ENCODE results near the gene ELFN2. TPM values are rescaled to one million over a fixed set of nuclear protein-coding genes. Genes with fewer than 3 reads are reported as not detected.
"Not testable (repeated sequence)": the region's sequence is repeated elsewhere in the genome, so short reads cannot be mapped to it uniquely, and the experiment has no call there.

The ELFN2 gene
- total and polyA plus RNA-seq, 9 donors: 0.01 to 0.05 (median 0.03) TPM; not detected in 5

DNA sequence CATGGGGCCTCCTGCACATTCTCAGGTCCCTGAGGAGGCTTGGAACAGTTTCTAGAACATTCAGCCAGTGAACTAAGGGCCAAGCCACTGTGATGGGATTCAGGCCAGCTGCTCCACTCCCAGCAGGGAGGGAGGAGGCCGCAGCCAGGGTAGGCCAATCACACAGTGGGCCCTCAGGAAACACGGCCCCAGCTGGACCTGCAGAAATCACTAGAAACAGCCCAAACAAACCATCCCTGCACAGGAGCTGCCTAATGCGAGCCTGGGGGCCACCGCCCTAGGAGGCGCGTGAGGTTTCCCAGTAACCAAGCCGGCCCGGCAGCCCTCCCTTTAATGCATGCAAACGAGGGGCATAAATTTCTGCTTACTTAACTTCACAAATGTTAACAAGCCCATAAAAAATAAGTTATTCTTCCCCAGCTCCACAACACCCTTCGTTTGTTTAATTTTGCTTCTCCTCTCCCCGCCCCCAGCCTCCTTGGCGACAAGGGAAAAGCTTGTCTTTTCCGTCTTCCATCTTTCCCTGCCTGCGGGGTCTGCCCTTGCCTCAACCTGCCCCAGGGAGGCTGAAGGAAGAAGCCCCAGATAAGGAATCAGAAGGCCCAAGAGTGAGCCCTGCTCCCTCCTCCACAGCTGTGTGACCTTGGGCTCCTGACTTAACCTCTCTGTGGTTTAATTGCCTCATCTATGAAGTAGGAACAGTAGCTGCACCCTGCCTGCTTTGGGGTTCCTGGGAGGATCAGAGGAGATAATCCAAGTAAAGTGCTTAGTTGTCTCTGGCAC, 25.7 kb downstream of the ELFN2 start:
- Histone ChIP-seq H3K27me3 (no peaks in the 10 kb centered on the region), H3K27ac (no peak overlapping the region)

DNA sequence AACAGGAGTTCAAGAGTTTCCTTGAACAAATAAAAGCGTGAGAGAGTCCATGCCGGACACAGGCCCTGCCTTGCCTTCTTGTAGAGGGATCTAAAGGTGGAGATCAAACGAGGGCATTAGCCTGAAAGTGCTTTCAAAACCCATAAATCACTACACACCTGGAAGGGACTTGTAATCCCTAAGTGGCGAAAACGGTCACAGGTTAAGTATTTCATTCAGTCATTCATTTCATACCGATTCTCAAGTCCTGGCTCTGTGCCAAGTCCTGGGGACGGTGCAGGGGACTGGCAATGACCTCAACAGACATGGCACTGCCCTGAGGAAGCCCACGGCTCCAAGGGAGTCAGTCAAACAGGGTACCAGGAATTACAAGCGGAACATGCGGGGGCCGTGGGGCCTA, 26.6 kb downstream of the ELFN2 start:
- no peak overlapping the region for H3K27ac ChIP-seq
- no peak for DNase-seq
- WGBS, 3 donors: 64 to 70% (median 66%) methylated on average over 11 of the region's 11 CpGs
- H3K9me3 ChIP-seq: no peaks in the 10 kb centered on the region
- TF ChIP-seq EP300 (IDR thresholded peaks at IDR 0.05): no peak
- TF ChIP-seq, protein P1, sequence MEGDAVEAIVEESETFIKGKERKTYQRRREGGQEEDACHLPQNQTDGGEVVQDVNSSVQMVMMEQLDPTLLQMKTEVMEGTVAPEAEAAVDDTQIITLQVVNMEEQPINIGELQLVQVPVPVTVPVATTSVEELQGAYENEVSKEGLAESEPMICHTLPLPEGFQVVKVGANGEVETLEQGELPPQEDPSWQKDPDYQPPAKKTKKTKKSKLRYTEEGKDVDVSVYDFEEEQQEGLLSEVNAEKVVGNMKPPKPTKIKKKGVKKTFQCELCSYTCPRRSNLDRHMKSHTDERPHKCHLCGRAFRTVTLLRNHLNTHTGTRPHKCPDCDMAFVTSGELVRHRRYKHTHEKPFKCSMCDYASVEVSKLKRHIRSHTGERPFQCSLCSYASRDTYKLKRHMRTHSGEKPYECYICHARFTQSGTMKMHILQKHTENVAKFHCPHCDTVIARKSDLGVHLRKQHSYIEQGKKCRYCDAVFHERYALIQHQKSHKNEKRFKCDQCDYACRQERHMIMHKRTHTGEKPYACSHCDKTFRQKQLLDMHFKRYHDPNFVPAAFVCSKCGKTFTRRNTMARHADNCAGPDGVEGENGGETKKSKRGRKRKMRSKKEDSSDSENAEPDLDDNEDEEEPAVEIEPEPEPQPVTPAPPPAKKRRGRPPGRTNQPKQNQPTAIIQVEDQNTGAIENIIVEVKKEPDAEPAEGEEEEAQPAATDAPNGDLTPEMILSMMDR (IDR thresholded peaks at IDR 0.05): no peak
- no peak for TF ChIP-seq POLR2A (IDR thresholded peaks at IDR 0.05)
- H3K4me3 ChIP-seq: no peak overlapping the region
- H3K4me1 ChIP-seq (ENCODE audit: insufficient read depth): no peaks in the 10 kb centered on the region
- intact Hi-C loops (cut with DNase I): no loop called here
- H3K36me3 ChIP-seq: no peaks in the 10 kb centered on the region
- no peaks in the 10 kb centered on the region for H3K27me3 ChIP-seq

More for the DNA sequence above, 25.7 kb downstream of the ELFN2 start:
- 20 to 35% (median 30%) methylated on average over 14 of the region's 14 CpGs for WGBS, 3 donors
- TF ChIP-seq EP300 (IDR thresholded peaks at IDR 0.05) (no peak), POLR2A (IDR thresholded peaks at IDR 0.05) (no peak)
- TF ChIP-seq, protein P1 (IDR thresholded peaks at IDR 0.05): no peak
- DNase-seq: no peak
- Histone ChIP-seq H3K36me3 (no peaks in the 10 kb centered on the region), H3K4me3 (no peak overlapping the region), H3K9me3 (no peaks in the 10 kb centered on the region), H3K4me1 (ENCODE audit: insufficient read depth) (no peaks in the 10 kb centered on the region)
- intact Hi-C loops (cut with DNase I): no loop called here

DNA sequence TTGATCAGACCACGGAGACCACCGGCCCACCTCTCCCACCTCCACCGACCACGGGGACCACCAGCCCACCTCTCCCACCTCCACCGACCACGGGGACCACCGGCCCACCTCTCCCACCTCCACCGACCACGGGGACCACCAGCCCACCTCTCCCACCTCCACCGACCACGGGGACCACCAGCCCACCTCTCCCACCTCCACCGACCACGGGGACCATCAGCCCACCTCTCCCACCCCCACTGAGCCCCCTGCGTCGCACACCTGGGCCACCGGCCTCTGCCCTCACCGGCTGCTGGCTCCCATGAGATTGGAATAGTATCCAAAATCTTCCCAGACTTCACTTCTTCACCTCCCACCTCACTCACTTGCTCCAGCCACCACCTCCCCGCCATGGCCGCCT, 27.8 kb downstream of the ELFN2 start:
- DNase-seq; H3K36me3 ChIP-seq; H3K4me1 ChIP-seq (ENCODE audit: insufficient read depth); H3K27ac ChIP-seq; H3K9me3 ChIP-seq; H3K27me3 ChIP-seq; H3K4me3 ChIP-seq; intact Hi-C loops (cut with DNase I): not testable (repeated sequence)
- WGBS, 3 donors: 78 to 92% (median 87%) methylated on average over 15 to 18 of the region's 19 CpGs

DNA sequence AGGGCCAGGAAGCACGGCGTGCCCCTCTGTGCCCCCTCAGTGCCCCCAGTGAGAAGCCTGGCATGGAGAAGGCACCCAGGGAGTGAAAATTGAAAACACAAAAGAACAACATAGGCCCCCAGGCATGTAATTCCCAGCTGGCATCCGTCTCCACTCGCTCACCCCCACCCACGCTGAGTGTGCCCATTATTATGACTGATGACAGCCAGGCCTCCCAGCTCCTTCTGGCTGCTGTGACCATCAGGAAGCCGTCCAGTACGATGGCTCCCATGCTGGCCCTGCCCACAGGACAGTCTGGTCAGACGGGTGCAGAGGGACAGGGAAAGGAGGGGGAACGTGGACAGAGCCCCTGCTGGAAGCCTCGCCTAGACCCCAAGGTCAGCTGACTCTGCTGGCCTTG, 30.1 kb downstream of the ELFN2 start:
- Histone ChIP-seq H3K27me3 (no peaks in the 10 kb centered on the region), H3K4me1 (ENCODE audit: insufficient read depth) (no peaks in the 10 kb centered on the region), H3K9me3 (no peaks in the 10 kb centered on the region), H3K27ac (no peak overlapping the region), H3K36me3 (no peaks in the 10 kb centered on the region), H3K4me3 (no peak overlapping the region)
- intact Hi-C loops (cut with DNase I): no loop called here
- 42 to 55% (median 44%) methylated on average over 10 of the region's 10 CpGs for WGBS, 3 donors
- DNase-seq: no peak
- no peak for TF ChIP-seq EP300 (IDR thresholded peaks at IDR 0.05)
- TF ChIP-seq POLR2A (IDR thresholded peaks at IDR 0.05): no peak
- TF ChIP-seq, protein P1 (IDR thresholded peaks at IDR 0.05): no peak

DNA sequence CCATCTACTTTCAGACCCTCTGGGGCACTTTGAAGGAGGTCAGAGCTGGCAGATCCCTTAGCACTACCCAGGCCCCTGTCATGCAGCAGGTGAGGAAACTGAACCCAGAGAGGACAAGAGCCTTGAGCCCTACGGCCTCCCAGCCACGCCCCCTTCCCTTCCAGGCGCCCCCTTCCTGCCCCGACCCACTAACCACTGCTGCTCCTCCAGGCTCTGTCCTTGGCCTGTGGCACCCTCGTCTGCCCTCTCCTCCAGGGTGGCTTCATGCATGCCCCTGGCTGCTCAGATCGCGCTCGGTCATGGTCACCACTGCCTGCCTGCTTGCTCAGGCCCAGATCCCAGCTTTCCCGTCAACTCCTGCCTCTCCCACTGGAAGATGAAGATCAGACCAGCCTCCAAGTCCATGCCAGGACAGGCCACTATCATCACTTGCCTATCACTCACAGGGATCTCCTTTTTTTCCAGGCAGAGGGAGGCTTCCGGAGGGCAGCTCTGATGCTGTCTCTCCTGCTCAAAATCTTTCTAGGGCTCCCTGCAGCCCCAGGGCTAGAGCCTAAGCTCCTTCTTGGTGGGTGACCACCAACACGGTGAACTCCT, 30.7 kb downstream of the ELFN2 start:
- TF ChIP-seq, protein P1 (IDR thresholded peaks at IDR 0.05): no peak
- TF ChIP-seq POLR2A (IDR thresholded peaks at IDR 0.05) (no peak), EP300 (IDR thresholded peaks at IDR 0.05) (no peak)
- intact Hi-C loops (cut with DNase I): no loop called here
- DNase-seq: no peak
- Histone ChIP-seq H3K27me3 (no peaks in the 10 kb centered on the region), H3K36me3 (no peaks in the 10 kb centered on the region), H3K9me3 (no peaks in the 10 kb centered on the region), H3K4me1 (ENCODE audit: insufficient read depth) (no peaks in the 10 kb centered on the region), H3K27ac (no peak overlapping the region), H3K4me3 (no peak overlapping the region)
- WGBS, 3 donors: 68 to 80% (median 69%) methylated on average over 11 of the region's 11 CpGs
